Gastrocnemius medialis (tissue), 4 donors: ENCODE data around the gene PHF11. TPM values are rescaled to one million over a fixed set of nuclear protein-coding genes. Genes with fewer than 3 reads are reported as not detected.

ENCODE experiments used
- ATAC-seq, 2 donors: fragments of 150-250 bp; one replicate each; pipeline ENCODE4 v1.9.1; 2016
- DNase-seq, 2 donors: peaks; one replicate each; pipeline ENCODE4 v3.0.0-alpha.2; 2019
- H3K27ac ChIP-seq, 4 donors: fragments of 200-600 bp; sonication (generic); 1 replicate in 1 of 4; 2 replicates in 3 of 4; pipeline ENCODE4 v1.5.1; 2016 to 2018; ENCODE audit warnings: mild to moderate bottlenecking in 2 of 4, moderate library complexity in 1 of 4
- H3K27me3 ChIP-seq, 3 donors: fragments of 200-600 bp; sonication (generic) in 2 of 3; 1 replicate in 1 of 3; 2 replicates in 2 of 3; pipeline versions ENCODE4 v1.5.1 to v1.6.0; 2016 to 2019; ENCODE audit warnings: mild to moderate bottlenecking in 1 of 3, moderate library complexity in 1 of 3
- H3K36me3 ChIP-seq, 2 donors: fragments of 200-600 bp; sonication (generic) in 1 of 2; one replicate each; pipeline ENCODE4 v1.5.1; 2017 to 2018
- H3K4me1 ChIP-seq, 2 donors: fragments of 200-600 bp; sonication (generic) in 1 of 2; one replicate each; pipeline ENCODE4 v1.5.1; 2016 to 2017; ENCODE audit warnings: mild to moderate bottlenecking in 2 of 2
- H3K4me3 ChIP-seq, 4 donors: fragments of 200-600 bp; sonication (generic) in 3 of 4; 1 replicate in 1 of 4; 2 replicates in 3 of 4; pipeline ENCODE4 v1.5.1; 2016 to 2019; ENCODE audit warnings: mild to moderate bottlenecking in 2 of 4
- H3K9me3 ChIP-seq, 3 donors: fragments of 200-600 bp; sonication (generic) in 2 of 3; 1 replicate in 1 of 3; 2 replicates in 2 of 3; pipeline ENCODE4 v1.5.1; 2016 to 2019
- CTCF ChIP-seq, 5 experiments: fragments of 450-650 bp in 3 of 5; fragments of 200-600 bp in 2 of 5; sonication (generic) in 2 of 5; IDR thresholded peaks in 4 of 5; conservative IDR thresholded peaks in 1 of 5; 1 replicate in 4 of 5; 2 replicates in 1 of 5; pipeline ENCODE4 v1.5.1; 2016 to 2019; ENCODE audit warnings: antibody characterized with exemption in 5 of 5, mild to moderate bottlenecking in 3 of 5, moderate library complexity in 3 of 5
- POLR2A ChIP-seq, 2 donors: fragments of 450-650 bp; IDR thresholded peaks; one replicate each; pipeline ENCODE4 v1.6.1; 2017; ENCODE audit warnings: antibody characterized with exemption in 2 of 2, mild to moderate bottlenecking in 2 of 2, moderate library complexity in 2 of 2
- in situ Hi-C, 4 donors: fragments of 200-750 bp; cut with MboI; loops; one replicate each; pipeline versions ENCODE4 v1.15.0 to v1.8.0; 2017; ENCODE audit warnings: low sequenced_read_pairs in 4 of 4
- intact Hi-C: fragments of 100-400 bp; cut with DNase I; formaldehyde crosslinking; loops from one replicate; pipeline ENCODE4 v1.15.1; 2023; ENCODE audit warnings: low total_unique reads
- total RNA-seq, 4 donors: library from RNA; depleted of rRNA; stranded (reverse); fragments of >200 nt; gene quantifications; one replicate each; pipeline versions ENCODE4 v1.1.0 to v1.2.3, GENCODE V29; 2016

The PHF11 gene
- total RNA-seq, 4 donors from 2014 or later = 6.5 to 17.7 (median 13.8) TPM

- Histone ChIP-seq H3K27ac (no peak overlapping the region), H3K9me3 (no peaks in the 10 kb centered on the region), H3K4me1 (no peaks in the 10 kb centered on the region), H3K27me3 (no peaks in the 10 kb centered on the region), H3K4me3 (no peak overlapping the region), H3K36me3 (peaks cover 0 to 20% of the 10 kb centered on the region in 2 donors)
- no peak for DNase-seq
- no peak for TF ChIP-seq CTCF (IDR thresholded peaks at IDR 0.05 in 4 of 5, conservative IDR thresholded peaks at IDR 0.05 in 1 of 5)
- no peak for TF ChIP-seq POLR2A (IDR thresholded peaks at IDR 0.05)
- in situ Hi-C loops = no loop called here
- intact Hi-C loops = no loop called here
- ATAC-seq = no peak
Measured at GRCh38 chr13:49536144-49536873, 40.6 kb downstream of the PHF11 start.

GRCh38 chr13:49538404-49538803 is 42.7 kb downstream of the PHF11 start:
- intact Hi-C loops = no loop called here

GRCh38 chr13:49539313-49539712 is 43.6 kb downstream of the PHF11 start:
- Histone ChIP-seq H3K9me3 (no peaks in the 10 kb centered on the region), H3K4me3 (no peak overlapping the region), H3K27me3 (no peaks in the 10 kb centered on the region), H3K4me1 (no peaks in the 10 kb centered on the region), H3K27ac (no peak overlapping the region), H3K36me3 (peaks cover 0 to 31% of the 10 kb centered on the region in 2 donors)
- in situ Hi-C loops (no loop called here), intact Hi-C loops (no loop called here)
- ATAC-seq (no peak), DNase-seq (no peak)
- no peak for TF ChIP-seq CTCF (IDR thresholded peaks at IDR 0.05 in 4 of 5, conservative IDR thresholded peaks at IDR 0.05 in 1 of 5)

More at GRCh38 chr13:49538404-49538803, 42.7 kb downstream of the PHF11 start:
- no peak for TF ChIP-seq POLR2A (IDR thresholded peaks at IDR 0.05)
- no peak for TF ChIP-seq CTCF (IDR thresholded peaks at IDR 0.05 in 4 of 5, conservative IDR thresholded peaks at IDR 0.05 in 1 of 5)
- Histone ChIP-seq H3K27me3 (no peaks in the 10 kb centered on the region), H3K9me3 (no peaks in the 10 kb centered on the region), H3K36me3 (peaks cover 0 to 23% of the 10 kb centered on the region in 2 donors), H3K4me3 (no peak overlapping the region), H3K27ac (no peak overlapping the region), H3K4me1 (no peaks in the 10 kb centered on the region)
- no peak for DNase-seq
- no peak for ATAC-seq
- in situ Hi-C loops = no loop called here

GRCh38 chr13:49539746-49540145 is 44.0 kb downstream of the PHF11 start:
- intact Hi-C loops = no loop called here
- Histone ChIP-seq H3K36me3 (peaks cover 0 to 36% of the 10 kb centered on the region in 2 donors), H3K27me3 (no peaks in the 10 kb centered on the region), H3K4me3 (no peak overlapping the region), H3K9me3 (no peaks in the 10 kb centered on the region), H3K4me1 (no peaks in the 10 kb centered on the region), H3K27ac (no peak overlapping the region)
- no peak for DNase-seq
- in situ Hi-C loops = no loop called here
- no peak for ATAC-seq
- no peak for TF ChIP-seq POLR2A (IDR thresholded peaks at IDR 0.05)
- no peak for TF ChIP-seq CTCF (IDR thresholded peaks at IDR 0.05 in 4 of 5, conservative IDR thresholded peaks at IDR 0.05 in 1 of 5)
